HG03039 (cell line): ENCODE measurements around the gene TPGS1.

Source experiments
- ATAC-seq: cut with Tn5 transposase; IDR thresholded peaks from one replicate; pipeline ENCODE4 v1.9.1; 2021; ENCODE audit warnings: mild to moderate bottlenecking, moderate library complexity; ENCODE audit not compliant: unreplicated experiment

Gene TPGS1

DNA sequence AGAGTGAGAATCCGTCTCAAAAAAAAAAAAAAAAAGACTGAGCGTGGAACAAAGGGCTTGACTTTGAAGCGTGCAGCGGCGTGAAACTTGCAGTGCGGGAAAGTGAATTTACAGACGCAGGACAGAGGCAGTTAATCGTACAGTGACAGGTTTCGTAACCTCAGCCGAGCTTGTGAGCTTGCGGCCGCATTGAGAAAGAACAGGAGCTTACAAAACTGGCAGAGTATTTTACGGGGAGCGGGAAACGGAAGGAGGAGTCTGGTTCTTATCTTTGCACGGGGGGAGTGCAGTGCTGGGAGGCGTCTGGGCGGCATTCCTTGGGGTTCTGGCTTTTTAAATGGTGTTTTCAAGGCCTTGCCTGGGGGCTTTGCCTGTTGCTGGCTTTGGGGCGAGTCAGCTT lies 59.1 kb downstream of the TPGS1 start:
- ATAC-seq: no peak

- no peak for ATAC-seq
Measured at GRCh38 chr19:566844-567243, 59.5 kb downstream of the TPGS1 start.

DNA sequence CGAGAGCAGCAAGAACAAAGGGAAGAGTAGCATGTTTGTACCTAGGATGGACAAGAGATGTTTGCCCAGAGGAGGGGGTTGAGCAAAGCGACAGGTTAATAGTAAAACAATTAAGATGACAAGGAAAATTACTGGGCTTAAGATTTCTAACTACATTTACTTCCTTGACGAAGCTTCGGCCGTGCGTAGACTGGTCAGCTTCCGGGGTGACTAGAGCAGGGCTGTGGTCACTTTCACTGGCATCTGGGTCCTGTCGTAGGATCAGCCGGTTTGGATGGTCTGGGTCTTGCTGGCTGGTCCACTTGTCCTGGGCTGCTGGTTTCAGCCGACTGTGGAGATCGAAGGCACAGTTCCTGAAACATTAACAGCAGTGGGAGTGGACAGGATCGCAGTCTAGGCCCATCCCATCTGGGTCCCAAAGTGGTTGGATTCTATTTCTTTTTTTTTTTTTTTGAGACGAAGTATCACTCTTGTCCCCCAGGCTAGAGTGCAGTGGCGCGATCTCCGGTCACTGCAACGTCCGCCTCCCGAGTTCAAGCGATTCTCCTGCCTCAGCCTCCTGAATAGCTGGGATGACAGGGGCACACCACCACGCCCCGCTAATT lies 60.1 kb downstream of the TPGS1 start:
- no peak for ATAC-seq
